ENCODE results near the gene ACSL3.
A peak's percentile ranks its signal among the peaks of the same experiment; 100 is the strongest.
"Not testable (repeated sequence)": the region's sequence is repeated elsewhere in the genome, so short reads cannot be mapped to it uniquely, and the experiment has no call there.

Gene ACSL3

GRCh38 chr2:222915092-222915957 lies 54.5 kb downstream of the ACSL3 start:
- FAIRE-seq = peak; percentile 74

GRCh38 chr2:222916229-222917197 lies 55.7 kb downstream of the ACSL3 start:
- peak; percentile 27 for FAIRE-seq

DNA sequence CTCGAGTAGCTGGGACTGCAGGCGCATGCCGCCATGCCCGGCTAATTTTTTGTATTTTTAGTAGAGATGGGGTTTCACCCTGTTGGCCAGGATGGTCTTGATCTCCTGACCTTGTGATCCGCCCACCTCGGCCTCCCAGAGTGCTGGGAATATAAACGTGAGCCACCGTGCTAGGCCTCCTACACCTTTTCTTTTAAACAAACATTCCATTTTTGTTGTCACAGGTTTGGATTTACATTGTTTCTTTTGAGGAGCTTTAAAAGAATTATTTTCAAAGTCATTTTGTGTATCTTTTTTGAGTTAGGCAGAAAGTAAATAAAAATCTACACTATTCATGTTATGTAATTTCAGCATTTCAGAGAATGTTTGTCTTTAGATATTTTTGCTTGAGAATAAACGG lies 56.4 kb downstream of the ACSL3 start:
- not testable (repeated sequence) for FAIRE-seq

GRCh38 chr2:222919841-222920526 lies 59.1 kb downstream of the ACSL3 start:
- FAIRE-seq = no peak

GRCh38 chr2:222920657-222921186 lies 59.9 kb downstream of the ACSL3 start:
- FAIRE-seq = no peak

DNA sequence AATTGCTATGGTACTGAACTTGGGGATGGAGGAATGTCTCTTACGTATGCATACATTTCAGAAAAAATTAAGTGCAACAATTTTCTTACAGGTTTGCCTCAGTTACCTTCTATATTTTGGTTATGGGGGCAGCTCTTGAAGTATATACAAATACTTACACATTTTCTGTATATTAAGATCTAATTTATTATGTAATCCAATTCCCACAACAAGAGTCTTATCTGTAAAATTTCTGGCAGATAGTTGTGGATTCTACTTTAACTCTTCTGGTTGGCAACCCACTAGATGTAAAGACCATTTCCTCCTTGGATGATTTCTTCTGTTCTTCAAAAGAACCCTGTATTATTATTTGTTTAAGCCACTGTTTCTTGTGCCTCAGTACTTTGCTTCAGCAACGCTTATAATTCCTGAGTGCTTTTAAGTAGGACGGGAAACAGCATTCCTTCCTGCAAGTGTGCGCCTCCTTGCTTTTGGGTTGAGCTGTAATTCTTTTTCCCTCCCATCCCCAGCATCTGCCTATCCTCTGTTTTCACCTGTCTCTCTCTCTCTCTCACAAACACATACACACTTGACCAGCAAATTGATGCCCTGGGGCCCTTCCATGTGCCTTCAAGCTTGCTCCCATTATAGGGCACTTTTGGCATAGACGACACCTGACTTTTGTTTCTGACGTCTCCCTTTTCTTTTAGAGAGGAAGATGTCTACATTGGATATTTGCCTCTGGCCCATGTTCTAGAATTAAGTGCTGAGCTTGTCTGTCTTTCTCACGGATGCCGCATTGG lies 61.4 kb downstream of the ACSL3 start:
- FAIRE-seq = no peak

GRCh38 chr2:222926915-222927314 lies 66.1 kb downstream of the ACSL3 start:
- no peak for FAIRE-seq

DNA sequence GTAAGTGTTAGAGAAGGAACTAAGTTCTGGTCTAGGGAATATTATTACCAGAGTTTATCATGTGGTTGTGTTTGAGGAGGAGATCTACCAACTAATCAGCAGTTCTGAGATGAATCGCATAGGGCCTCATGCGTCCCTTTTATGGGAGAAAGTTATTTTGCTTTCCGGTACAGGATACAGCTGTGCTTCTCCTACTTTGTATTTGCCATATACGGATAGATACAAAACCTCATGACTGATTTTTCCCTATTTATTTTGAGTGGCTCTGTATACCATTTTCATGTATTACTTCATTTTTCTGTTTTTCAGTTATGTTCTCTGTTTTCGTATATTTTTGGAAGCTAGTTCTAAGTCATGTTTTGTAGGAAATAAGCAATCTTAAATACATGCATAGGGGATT lies 66.8 kb downstream of the ACSL3 start:
- FAIRE-seq = peak; percentile 3

- no peak for FAIRE-seq
These were observed 67.5 kb downstream of the ACSL3 start for GRCh38 chr2:222928335-222928734.

GRCh38 chr2:222930862-222931261 lies 70.0 kb downstream of the ACSL3 start:
- FAIRE-seq = no peak

- FAIRE-seq = no peak
These were observed 70.8 kb downstream of the ACSL3 start for GRCh38 chr2:222931659-222932058.

DNA sequence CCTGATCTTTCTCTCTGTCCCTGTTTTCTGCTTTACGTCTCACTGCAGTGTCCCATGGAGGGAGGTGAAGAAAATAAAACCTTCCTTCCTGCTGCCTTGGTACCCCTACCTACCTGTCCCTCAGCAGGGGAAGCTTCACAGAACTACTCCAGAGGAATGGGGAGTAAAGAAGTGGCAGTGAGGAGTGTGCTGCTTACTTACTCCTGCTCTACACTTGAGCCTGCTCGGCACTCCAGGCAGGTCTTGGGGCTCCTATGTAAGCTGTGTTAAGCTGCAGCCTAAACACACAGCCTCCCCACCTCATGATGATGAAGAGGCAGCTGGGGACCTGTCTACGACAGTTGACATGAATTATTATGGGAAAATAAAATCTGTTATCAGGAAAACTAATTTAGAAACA lies 72.6 kb downstream of the ACSL3 start:
- no peak for FAIRE-seq

DNA sequence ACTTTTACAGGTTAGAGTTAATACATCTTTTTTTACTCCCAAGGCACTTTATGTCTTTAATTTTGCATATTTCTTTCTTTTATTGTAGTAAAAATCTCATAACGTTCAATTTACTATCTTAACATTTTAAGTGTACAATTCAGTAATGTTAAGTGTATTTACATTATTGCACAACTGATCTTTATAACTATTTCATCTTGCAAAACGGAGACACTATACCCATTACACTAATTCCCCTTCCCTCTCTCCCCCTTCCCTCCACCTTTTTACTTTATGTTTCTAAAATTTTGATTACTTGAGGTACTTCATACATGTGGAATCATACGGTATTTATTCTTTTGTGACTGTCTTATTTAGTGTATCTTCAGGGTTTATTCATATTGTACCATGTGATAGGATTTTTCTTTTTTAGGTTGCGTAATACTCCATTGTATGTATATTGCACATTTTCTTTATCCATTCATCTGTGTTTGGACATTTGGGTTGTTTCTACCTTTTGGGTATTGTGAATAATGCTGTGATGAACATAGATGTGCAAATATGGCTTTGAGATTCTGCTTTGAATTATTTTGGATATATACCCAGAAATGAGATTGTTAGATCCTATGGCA lies 75.0 kb downstream of the ACSL3 start:
- FAIRE-seq = no peak

GRCh38 chr2:222936705-222937104 lies 75.9 kb downstream of the ACSL3 start:
- no peak for FAIRE-seq

GRCh38 chr2:222938327-222938726 lies 77.5 kb downstream of the ACSL3 start:
- FAIRE-seq = no peak

DNA sequence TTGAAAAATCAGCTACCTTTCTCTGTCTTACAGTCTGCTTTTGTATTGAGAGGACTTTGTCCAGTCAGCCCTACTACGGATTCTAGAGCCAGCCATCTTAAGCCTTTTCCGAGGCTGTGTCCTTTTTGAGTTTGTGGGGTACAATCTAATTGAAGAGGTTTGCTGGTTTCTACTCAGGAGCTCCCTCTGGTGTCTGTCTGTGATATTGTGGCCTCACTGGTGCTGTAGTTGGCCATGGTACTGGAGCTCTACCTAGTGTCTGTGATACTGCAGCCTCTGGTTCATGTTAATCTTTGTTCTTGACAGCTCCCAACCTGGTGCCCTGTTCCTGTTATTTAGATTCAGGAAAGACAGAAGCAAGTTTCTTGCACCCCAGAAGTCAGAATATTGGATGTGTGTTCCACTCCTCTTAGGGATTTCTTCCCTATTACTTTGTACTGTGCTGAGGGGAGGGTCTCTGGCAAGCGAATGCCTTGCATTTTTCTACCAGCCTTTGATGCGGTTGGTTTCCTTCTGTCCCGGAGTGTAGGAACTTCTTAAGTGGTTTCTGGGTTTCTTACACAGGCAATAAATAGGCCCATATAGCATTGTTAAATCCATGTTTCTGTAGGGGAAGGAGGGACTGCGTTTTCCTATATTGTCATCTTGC lies 78.5 kb downstream of the ACSL3 start:
- peak; percentile 70 for FAIRE-seq

DNA sequence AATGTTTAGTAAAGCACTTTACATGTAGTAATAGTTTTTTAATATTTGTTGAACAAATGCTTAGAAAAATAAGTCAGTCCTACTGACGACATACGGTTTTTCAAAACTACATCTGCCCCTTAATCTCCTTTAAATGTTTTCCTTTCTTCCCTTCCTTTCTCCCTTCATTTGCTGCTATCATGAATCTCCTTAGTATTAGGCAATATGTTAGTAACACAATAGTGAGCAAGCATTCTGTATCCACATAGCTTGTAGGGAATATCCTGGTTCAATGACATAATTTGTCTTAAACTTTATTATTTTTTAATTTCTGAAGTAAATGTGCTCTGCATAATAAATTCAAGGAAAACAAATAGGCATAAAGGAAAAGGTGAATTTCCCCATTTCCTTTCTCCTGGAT lies 79.1 kb downstream of the ACSL3 start:
- no peak for FAIRE-seq

- FAIRE-seq = peak; percentile 83
These were observed 80.7 kb downstream of the ACSL3 start for GRCh38 chr2:222941510-222942032.

- no peak for FAIRE-seq
These were observed 81.7 kb downstream of the ACSL3 start for GRCh38 chr2:222942561-222942960.

DNA sequence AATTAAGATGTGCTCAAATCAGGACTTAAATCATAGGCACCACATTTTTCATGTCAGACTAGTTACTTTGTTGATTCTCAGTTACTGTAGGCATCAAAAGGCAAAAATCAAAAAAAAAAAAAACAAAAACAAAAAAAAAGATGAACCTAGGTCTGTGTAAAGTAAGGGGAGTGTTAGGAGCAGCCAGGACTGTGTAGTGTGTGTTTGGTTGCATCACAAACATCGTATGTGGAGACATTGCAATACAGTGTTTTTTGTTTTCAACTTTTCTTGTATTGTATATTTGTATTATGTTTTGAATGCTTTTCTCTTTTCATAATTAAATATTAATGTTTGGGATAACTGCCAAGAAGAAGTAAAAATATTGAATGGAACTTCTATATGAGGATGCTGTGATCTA lies 82.1 kb downstream of the ACSL3 start:
- no peak for FAIRE-seq

DNA sequence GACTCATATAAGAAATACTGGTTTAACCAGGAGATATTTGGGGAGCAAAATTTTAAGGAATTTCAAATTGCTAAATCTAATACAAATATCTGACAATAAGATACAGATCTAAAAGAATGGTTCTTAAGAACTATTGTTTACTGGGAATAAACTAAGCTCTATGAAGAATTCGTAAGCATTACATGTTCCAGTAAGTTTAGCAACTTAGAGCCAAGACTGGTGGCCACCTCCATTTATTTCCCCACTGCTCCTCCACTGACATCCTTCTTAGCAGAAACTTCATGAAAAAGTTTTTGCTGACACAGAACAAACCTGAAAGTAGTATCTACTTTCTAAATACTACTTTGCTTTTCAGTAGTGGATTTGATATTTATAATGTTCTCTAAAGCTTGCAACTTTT lies 83.0 kb downstream of the ACSL3 start:
- peak; percentile 46 for FAIRE-seq
